Smooth muscle cell (in vitro differentiated cells): ENCODE results near the gene DNAJB12. TPM values are rescaled to one million over a fixed set of nuclear protein-coding genes. Genes with fewer than 3 reads are reported as not detected.
"Not testable (repeated sequence)": the region's sequence is repeated elsewhere in the genome, so short reads cannot be mapped to it uniquely, and the experiment has no call there.

ENCODE experiments used
- DNase-seq: peaks from one replicate; lab custom pipeline; 2025; ENCODE audit not compliant: unreplicated experiment; lab: John Stamatoyannopoulos, UW
- H2AFZ ChIP-seq: fragments of 200-600 bp; sonication (generic); 2 replicates; pipeline ENCODE4 v1.6.0; 2016; ENCODE audit warnings: antibody characterized with exemption, low read depth, mild to moderate bottlenecking
- H3F3A ChIP-seq: fragments of 200-600 bp; sonication (generic); 2 replicates; pipeline ENCODE4 v1.6.0; 2017; ENCODE audit warnings: antibody characterized with exemption, low read depth
- H3K27ac ChIP-seq: fragments of 200-600 bp; sonication (generic); 2 replicates; pipeline ENCODE4 v1.5.1; 2016; ENCODE audit warnings: low read depth, mild to moderate bottlenecking
- H3K27me3 ChIP-seq: fragments of 200-600 bp; sonication (generic); 2 replicates; pipeline ENCODE4 v1.6.1; 2016; ENCODE audit warnings: low read depth, mild to moderate bottlenecking
- H3K36me3 ChIP-seq: fragments of 200-600 bp; sonication (generic); 2 replicates; pipeline ENCODE4 v1.5.1; 2016; ENCODE audit warnings: low read depth
- H3K4me1 ChIP-seq: fragments of 200-600 bp; sonication (generic); 2 replicates; pipeline ENCODE4 v1.5.1; 2016; ENCODE audit warnings: low read depth
- H3K4me2 ChIP-seq: fragments of 200-600 bp; sonication (generic); 2 replicates; pipeline ENCODE4 v1.6.0; 2016; ENCODE audit warnings: mild to moderate bottlenecking
- H3K4me3 ChIP-seq: fragments of 200-600 bp; sonication (generic); 2 replicates; pipeline ENCODE4 v1.5.1; 2016; ENCODE audit warnings: mild to moderate bottlenecking
- H3K79me2 ChIP-seq: fragments of 200-600 bp; sonication (generic); 2 replicates; pipeline ENCODE4 v1.6.0; 2016; ENCODE audit warnings: low read depth, mild to moderate bottlenecking
- H3K9ac ChIP-seq: fragments of 200-600 bp; sonication (generic); 2 replicates; pipeline ENCODE4 v1.6.0; 2016; ENCODE audit warnings: low read depth
- H3K9me3 ChIP-seq: fragments of 200-600 bp; sonication (generic); replicated peaks from 2 replicates; pipeline ENCODE4 v1.5.1; 2016; ENCODE audit warnings: low read depth
- H4K20me1 ChIP-seq: fragments of 200-600 bp; sonication (generic); 2 replicates; pipeline ENCODE4 v1.6.0; 2016; ENCODE audit warnings: low read depth
- CTCF ChIP-seq: fragments of 200-600 bp; sonication (generic); IDR thresholded peaks from 2 replicates; pipeline ENCODE4 v1.5.1; 2017; ENCODE audit warnings: borderline replicate concordance, mild to moderate bottlenecking, antibody characterized with exemption; ENCODE audit not compliant: insufficient read depth, poor library complexity, severe bottlenecking
- WGBS: methylation state at CpG from one replicate; pipeline ENCODE4 v1.1.7; 2016; ENCODE audit warnings: low lambda C conversion rate; 5-methylcytosine and 5-hydroxymethylcytosine counted together
- polyA plus RNA-seq: library from polyadenylated mRNA; unstranded; fragments of >200 nt; fragmentation: Nextera tagmentation; extraction: Ambion mirVana; gene quantifications from 2 replicates; pipeline ENCODE4 v1.2.1, GENCODE V29; 2016
- total RNA-seq: library from RNA; depleted of rRNA; stranded (reverse); fragments of >200 nt; gene quantifications from 2 replicates; pipeline ENCODE4 v1.2.3, GENCODE V29; 2014

DNAJB12 gene
- total and polyA plus RNA-seq, 2 experiments from 2014 or later = 12.5 to 24.5 TPM

GRCh38 chr10:72348282-72348681, 6.4 kb downstream of the DNAJB12 start:
- no peaks in the 10 kb centered on the region for H3F3A ChIP-seq
- 94% methylated on average over 7 of the region's 7 CpGs for WGBS
- H3K27ac ChIP-seq = no peak overlapping the region
- peaks cover 31% of the 10 kb centered on the region for H3K79me2 ChIP-seq
- no peak for TF ChIP-seq CTCF
- H3K27me3 ChIP-seq = no peaks in the 10 kb centered on the region
- H3K4me3 ChIP-seq = no peak overlapping the region
- no peak for DNase-seq
- no peak overlapping the region for H3K9ac ChIP-seq
- no peaks in the 10 kb centered on the region for H3K36me3 ChIP-seq
- peaks cover 27% of the 10 kb centered on the region for H4K20me1 ChIP-seq
- H3K9me3 ChIP-seq = no peaks in the 10 kb centered on the region
- peaks cover 3% of the 10 kb centered on the region for H3K4me1 ChIP-seq
- H3K4me2 ChIP-seq = no peak overlapping the region
- H2AFZ ChIP-seq = no peak overlapping the region

GRCh38 chr10:72346117-72346516, 8.6 kb downstream of the DNAJB12 start:
- H4K20me1 ChIP-seq = peaks cover 16% of the 10 kb centered on the region
- H3K36me3 ChIP-seq, H3K9me3 ChIP-seq, H3F3A ChIP-seq, H3K4me3 ChIP-seq, H2AFZ ChIP-seq, H3K4me1 ChIP-seq, DNase-seq, H3K27ac ChIP-seq, H3K79me2 ChIP-seq, H3K9ac ChIP-seq, H3K27me3 ChIP-seq, H3K4me2 ChIP-seq: not testable (repeated sequence)
- WGBS = over 99% methylated on average over 7 of the region's 7 CpGs

GRCh38 chr10:72344932-72345331, 9.8 kb downstream of the DNAJB12 start:
- Histone ChIP-seq H3K9me3 (no peaks in the 10 kb centered on the region), H3K4me2 (no peak overlapping the region), H3F3A (no peaks in the 10 kb centered on the region), H4K20me1 (peaks cover 12% of the 10 kb centered on the region), H3K9ac (no peak overlapping the region), H3K36me3 (no peaks in the 10 kb centered on the region), H3K27me3 (no peaks in the 10 kb centered on the region), H2AFZ (no peak overlapping the region), H3K4me1 (no peaks in the 10 kb centered on the region), H3K4me3 (no peak overlapping the region), H3K79me2 (peaks cover 4% of the 10 kb centered on the region), H3K27ac (no peak overlapping the region)
- no peak for DNase-seq
- no peak for TF ChIP-seq CTCF
- WGBS = 90% methylated on average over 11 of the region's 11 CpGs

- Histone ChIP-seq H3K27ac (no peak overlapping the region), H4K20me1 (peaks cover 4% of the 10 kb centered on the region), H3F3A (no peaks in the 10 kb centered on the region), H3K79me2 (peaks cover 1% of the 10 kb centered on the region), H3K9ac (no peak overlapping the region), H3K4me3 (no peak overlapping the region), H2AFZ (no peak overlapping the region), H3K9me3 (no peaks in the 10 kb centered on the region), H3K27me3 (no peaks in the 10 kb centered on the region), H3K4me2 (no peak overlapping the region), H3K36me3 (no peaks in the 10 kb centered on the region), H3K4me1 (no peaks in the 10 kb centered on the region)
- TF ChIP-seq CTCF = no peak
- 85% methylated on average over 5 of the region's 5 CpGs for WGBS
- no peak for DNase-seq
Observed at GRCh38 chr10:72342911-72343310, 11.8 kb downstream of the DNAJB12 start.
